ENCODE results near the gene ODAD2.
"Not testable (repeated sequence)": the region's sequence is repeated elsewhere in the genome, so short reads cannot be mapped to it uniquely, and the experiment has no call there.

ODAD2 gene

GRCh38 chr10:27998954-27999275 lies at the start of gene ODAD2:
TSS of gene ODAD2 (minus strand) at chr10:27999079. CDS start at chr10:27995142, 3,937 bp downstream.
- DNase-seq: no peak

- DNase-seq: no peak
These were observed 48.2 kb upstream of the ODAD2 start for GRCh38 chr10:28047061-28047460.

GRCh38 chr10:28046579-28046978 lies 47.7 kb upstream of the ODAD2 start:
- DNase-seq: no peak

- DNase-seq: no peak
These were observed 45.1 kb upstream of the ODAD2 start for GRCh38 chr10:28043941-28044340.

GRCh38 chr10:28036587-28036986 lies 37.7 kb upstream of the ODAD2 start:
- no peak for DNase-seq

GRCh38 chr10:28020993-28021982 lies 22.4 kb upstream of the ODAD2 start:
- no peak for DNase-seq

- no peak for DNase-seq
These were observed 21.4 kb upstream of the ODAD2 start for GRCh38 chr10:28020080-28020860.

GRCh38 chr10:28014651-28015050 lies 15.8 kb upstream of the ODAD2 start:
- DNase-seq: no peak

- no peak for DNase-seq
These were observed 14.2 kb upstream of the ODAD2 start for GRCh38 chr10:28012990-28013515.

GRCh38 chr10:28010821-28011220 lies 11.9 kb upstream of the ODAD2 start:
- no peak for DNase-seq

- no peak for DNase-seq
These were observed 9.2 kb upstream of the ODAD2 start for GRCh38 chr10:28008054-28008453.

- DNase-seq: no peak
These were observed 2.5 kb upstream of the ODAD2 start for GRCh38 chr10:28001353-28001752.

- peak in 1 of 2 experiments; percentile 1 for DNase-seq
These were observed 513 bp downstream of the ODAD2 start for GRCh38 chr10:27998178-27998953.

GRCh38 chr10:27997865-27998177 lies 1.1 kb downstream of the ODAD2 start:
- no peak for DNase-seq

GRCh38 chr10:27995311-27995710 lies 3.6 kb downstream of the ODAD2 start:
- DNase-seq: no peak

- DNase-seq: not testable (repeated sequence)
These were observed 9.5 kb downstream of the ODAD2 start for GRCh38 chr10:27989357-27989756.

GRCh38 chr10:27986821-27987220 lies 12.1 kb downstream of the ODAD2 start:
- no peak for DNase-seq

GRCh38 chr10:27982875-27983543 lies 15.9 kb downstream of the ODAD2 start:
- DNase-seq: no peak

GRCh38 chr10:27981744-27982143 lies 17.1 kb downstream of the ODAD2 start:
- no peak for DNase-seq

GRCh38 chr10:27970795-27971194 lies 28.1 kb downstream of the ODAD2 start:
- DNase-seq: not testable (repeated sequence)

- DNase-seq: not testable (repeated sequence)
These were observed 28.9 kb downstream of the ODAD2 start for GRCh38 chr10:27969931-27970330.

GRCh38 chr10:27959093-27959715 lies 39.7 kb downstream of the ODAD2 start:
- DNase-seq: no peak
